Activated naive CD8-positive, alpha-beta T cell treated with anti-CD3 and anti-CD28 coated beads, Interleukin-2, amount 50 U/mL, for 16 hours (primary cell): ENCODE results near the gene QARS1.
A peak's percentile ranks its signal among the peaks of the same experiment; 100 is the strongest.

Experiments used
- DNase-seq: peaks from one replicate; pipeline ENCODE4 v3.0.0-alpha.2; 2020; ENCODE audit warnings: low read depth, low spot score

QARS1 gene

DNA sequence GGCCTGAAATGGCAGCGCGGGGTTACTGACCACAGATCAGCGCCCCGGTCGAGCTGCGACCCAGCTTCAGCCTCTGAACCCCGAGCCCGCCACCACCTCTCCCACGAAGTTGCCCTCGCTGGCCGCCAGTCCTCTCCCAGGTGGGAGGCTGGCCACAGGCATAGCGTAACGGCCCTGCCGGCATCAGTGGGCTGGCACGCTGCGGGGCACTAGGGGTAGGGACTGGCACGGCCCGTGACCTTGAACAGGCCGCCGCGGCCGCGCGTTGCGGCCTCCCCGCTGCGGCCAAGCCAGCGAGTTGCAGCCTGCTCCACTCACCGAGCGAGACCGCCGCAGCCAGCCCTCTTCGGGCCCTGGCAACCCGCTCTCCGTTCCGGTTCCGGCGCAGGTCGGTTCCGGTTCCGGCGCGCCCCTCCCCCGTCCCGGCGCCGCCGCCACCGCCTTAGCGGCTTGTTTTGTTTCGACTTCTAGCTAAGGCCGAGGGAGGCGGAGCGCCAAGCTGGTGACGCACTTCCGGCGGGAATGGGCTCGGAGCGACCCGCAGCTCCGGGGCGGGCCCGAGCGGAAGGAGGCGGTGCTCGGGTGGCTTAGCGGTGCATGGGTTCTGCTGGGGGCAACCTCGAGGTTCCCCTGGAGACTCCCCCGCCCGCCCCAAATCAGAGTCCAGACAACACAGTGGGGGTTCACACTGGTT is 16.0 kb upstream of the QARS1 start, which contains the start of gene USP19:
Gene USP19, minus strand, starts transcription at position 386 of the 694 bp plus-strand sequence. CDS start 1,678 bp downstream, outside the sequence.
- DNase-seq = peak; percentile 93

- DNase-seq = no peak
Observed at GRCh38 chr3:49120096-49120437, 15.5 kb upstream of the QARS1 start.

GRCh38 chr3:49119439-49119838 is 14.9 kb upstream of the QARS1 start:
- DNase-seq = no peak

GRCh38 chr3:49119036-49119435 is 14.5 kb upstream of the QARS1 start:
- DNase-seq = no peak

GRCh38 chr3:49112262-49112661 is 7.7 kb upstream of the QARS1 start:
- no peak for DNase-seq

DNA sequence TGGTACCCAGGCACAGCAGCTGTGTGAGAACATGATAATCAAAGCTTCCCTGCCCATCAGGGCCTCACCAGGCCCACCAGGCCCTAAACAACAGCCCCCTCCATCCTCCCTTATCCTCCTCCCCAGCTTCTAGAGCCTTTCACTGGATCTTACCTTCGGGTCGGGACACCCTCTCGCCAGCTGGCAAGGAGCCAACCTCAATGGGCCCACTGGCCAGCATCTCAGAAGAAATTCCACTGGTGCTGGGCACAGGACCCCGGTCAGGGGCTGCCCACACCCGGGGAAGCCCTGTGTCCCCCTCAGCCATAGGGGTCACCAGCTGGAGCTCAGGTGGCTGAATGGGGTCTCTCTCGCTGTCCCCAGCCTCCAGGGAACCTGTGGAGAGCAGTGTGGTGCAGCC is 6.8 kb upstream of the QARS1 start:
- no peak for DNase-seq

DNA sequence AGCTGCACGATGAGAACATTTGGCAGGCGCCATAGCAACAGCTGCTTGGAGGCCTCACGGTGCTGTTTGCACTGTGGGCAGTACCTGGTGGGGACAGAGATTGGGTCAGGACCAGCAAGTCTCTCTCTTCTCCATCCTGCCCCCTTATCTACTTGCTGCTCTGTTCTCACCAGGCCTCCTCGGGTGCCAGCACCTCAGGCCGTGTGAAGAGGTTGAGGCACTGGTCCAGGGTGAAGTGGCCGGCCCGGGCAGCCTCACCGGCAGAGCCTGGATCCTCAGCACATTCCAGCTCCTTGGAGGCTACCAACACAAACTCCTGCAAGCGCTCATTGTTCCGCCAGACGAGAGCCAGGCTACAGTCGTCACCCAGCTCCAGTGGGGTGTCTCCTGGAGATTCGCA is 6.2 kb upstream of the QARS1 start:
- no peak for DNase-seq

DNA sequence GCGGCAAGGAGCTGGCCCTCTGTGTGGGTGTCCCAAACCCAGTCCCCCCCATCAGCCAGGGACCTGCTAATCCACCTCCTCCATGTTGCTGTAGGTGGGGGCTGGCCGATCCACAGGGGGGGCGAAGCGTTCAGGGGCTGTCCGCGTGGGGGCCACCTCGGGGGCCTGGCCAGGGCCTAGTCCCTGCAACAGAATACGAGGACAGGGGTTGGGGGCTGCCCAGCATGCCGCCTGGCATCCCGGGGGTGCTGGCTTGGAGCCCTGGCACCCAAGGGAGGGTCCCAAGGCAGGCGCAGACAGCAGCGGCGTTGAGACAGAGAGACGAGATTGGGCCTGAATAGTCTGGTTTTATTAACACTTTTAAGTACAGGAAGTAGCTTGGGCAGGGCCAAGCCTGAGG is 3.8 kb upstream of the QARS1 start:
- no peak for DNase-seq

DNA sequence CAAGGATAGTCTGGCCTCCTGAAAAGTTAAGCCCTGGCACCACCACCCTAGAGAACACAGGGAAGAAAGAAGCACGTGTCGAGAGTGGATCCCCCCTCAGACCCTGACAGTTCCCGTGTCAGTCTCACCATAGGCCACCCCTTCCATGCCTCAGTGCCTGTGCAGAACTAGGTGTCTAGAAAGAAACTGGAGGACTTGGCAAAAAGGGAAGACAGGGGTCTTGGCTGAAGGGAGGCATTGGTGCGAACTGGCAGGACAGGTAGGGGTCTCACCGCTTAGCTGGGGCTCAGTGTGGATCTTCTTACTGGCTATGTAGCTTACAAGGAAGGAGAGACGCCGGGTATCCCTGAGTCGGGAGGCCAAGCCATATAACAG is 518 bp downstream of the QARS1 start:
- DNase-seq = no peak

- no peak for DNase-seq
Observed at GRCh38 chr3:49100046-49100615, 4.4 kb downstream of the QARS1 start.

- DNase-seq = no peak
Observed at GRCh38 chr3:49098910-49099630, 5.5 kb downstream of the QARS1 start.

DNA sequence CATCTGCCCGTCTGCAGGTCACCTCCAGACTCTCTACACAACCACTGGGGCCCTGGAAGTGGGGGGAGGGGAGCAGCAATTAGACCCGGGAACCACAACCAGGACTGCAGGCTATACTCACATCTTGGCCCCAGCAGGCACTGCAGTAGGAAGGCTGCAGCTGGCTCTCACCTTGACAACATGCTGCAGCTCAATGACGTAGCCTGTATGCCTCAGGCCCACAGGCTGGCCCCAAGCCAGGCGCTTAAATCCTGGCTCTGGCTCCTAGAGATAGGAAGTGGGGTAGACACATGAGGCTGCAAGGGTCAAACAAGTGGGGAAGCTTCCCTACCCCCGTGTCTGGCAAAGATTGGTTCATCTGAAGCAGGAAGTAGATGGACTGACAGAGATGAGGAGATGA is 6.1 kb downstream of the QARS1 start:
- no peak for DNase-seq

DNA sequence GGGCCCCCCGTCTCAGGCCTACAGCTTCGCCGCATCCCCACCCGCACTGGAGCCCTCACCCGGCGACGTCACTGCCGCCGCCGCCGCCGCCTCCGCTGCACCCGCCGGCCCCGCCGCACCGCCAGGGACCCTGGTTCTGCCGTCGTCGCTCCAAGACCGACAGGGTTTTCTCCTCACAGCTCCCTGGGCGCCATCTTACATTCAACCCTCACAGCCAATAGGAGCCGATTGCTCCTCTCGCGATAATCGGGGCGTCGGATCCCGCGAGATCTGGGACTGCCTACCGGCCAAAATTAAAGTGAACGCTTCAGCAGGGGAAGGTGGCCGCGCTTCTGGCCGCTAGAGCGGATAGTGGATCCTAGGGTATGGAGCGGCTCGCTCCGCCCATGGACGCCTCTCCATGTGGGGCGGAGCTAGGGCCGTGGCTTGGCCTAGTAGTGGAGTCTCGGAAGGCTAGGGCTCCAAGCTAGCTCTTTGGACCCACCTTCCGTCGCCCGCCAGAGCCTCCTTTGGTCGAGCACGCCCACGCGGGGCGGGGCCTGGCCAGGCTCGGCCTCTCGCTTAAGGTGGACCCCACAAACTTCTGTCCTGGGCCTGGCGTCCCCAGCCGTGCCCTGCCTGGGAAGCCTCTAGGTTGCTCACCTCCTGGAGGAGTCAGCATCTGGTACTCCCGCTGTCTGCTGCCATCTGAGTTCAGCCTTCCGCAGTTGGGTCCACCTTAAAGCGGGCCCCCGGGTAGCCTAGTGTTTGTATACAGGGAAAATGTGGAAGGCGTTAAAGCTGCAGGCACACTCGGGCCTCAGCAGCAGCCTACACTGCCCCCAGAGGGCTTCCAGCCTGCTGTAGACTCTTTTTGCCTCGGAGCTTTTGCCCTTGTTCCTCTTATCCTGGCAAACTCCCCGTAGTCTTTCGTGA is 10.4 kb downstream of the QARS1 start, which contains the start of gene QRICH1:
Gene QRICH1, minus strand, starts transcription at position 219 of the 915 bp plus-strand sequence. CDS start 17,054 bp downstream, outside the sequence.
- DNase-seq = peak; percentile 87

DNA sequence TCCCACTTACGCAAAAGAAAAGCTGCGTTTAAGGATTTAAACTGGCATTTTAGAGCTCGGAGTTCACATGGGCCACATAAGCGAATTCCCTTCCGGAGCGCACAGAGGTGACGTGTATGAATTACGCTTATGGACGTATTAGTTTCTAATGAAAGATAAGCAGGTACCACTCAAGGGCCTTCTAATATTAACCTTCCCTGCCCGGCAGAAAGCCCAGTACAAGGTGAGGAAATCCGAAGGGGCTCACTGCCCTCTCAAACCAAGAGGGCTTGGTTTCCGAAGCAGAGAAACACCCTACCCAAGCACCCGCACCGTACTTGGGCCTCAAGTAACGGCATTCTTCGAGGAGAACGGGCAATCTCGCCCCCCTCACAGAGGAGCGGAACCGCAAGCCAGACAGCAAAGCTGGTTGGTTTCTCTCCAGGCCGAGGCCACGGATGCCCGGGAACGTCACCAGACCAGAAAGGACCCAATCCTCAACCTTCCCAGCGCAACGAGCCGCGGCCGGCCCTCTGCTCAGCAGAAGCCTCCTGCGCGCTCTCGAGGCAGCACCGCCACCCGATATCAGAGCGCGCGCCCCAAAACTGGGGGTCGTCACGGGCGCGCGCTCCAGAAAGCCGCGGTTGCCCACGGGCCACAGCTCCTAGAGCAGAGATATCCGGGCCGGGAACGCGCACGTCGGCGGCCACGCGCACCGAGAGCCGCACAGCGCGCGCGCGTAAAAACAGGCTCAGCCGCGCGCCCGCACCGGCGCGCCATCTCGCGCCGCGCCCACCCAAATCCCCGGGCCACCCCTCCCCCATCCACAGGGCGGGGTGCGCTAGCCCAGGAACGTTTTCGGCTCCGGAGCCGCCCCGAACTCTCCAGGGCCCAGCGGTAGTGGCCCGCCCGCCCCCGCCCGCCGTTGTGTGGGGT is 11.4 kb downstream of the QARS1 start:
- peak; percentile 54 for DNase-seq

- DNase-seq = no peak
Observed at GRCh38 chr3:49081429-49081828, 23.1 kb downstream of the QARS1 start.

GRCh38 chr3:49079270-49079669 is 25.3 kb downstream of the QARS1 start:
- no peak for DNase-seq

GRCh38 chr3:49076646-49077045 is 27.9 kb downstream of the QARS1 start:
- no peak for DNase-seq

DNA sequence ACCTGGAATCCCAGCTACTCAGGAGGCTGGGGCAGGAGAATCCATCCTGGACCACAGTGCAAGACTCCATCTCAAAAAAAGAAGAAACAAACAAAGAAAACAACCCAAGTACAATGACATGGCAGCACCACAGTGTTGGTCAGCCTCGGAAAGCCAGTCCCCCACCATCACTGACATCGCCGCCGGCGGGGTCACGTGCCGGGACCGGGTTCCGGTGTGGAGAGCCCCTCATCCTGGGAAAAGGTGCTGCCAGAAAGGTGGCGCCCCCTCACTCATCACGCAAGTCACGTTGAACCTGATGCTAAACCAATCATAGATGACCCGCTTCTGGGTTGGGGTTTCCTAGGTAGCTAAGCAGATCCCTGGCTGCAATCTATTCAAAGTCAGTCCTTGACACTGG is 28.4 kb downstream of the QARS1 start:
- DNase-seq = no peak

DNA sequence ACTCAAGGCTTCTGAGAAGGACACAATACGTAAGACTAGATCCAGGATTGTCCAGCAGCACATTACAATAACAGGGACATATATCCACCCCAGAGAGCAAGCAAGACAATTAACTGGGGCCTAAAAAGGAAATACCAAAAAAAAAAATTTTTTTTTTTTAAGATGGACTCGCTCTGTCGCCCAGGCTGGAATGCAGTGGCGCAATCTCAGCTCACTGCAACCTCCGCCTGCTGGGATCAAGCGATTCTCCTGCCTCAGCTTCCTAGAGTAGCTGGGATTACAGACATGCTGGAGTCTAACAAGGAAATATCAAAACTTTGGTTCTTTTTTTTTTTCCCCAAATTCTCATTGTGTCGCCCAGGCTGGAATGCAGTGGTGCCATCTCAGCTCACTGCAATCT is 46.5 kb downstream of the QARS1 start:
- no peak for DNase-seq

GRCh38 chr3:49057268-49057667 is 47.3 kb downstream of the QARS1 start:
- DNase-seq = no peak

DNA sequence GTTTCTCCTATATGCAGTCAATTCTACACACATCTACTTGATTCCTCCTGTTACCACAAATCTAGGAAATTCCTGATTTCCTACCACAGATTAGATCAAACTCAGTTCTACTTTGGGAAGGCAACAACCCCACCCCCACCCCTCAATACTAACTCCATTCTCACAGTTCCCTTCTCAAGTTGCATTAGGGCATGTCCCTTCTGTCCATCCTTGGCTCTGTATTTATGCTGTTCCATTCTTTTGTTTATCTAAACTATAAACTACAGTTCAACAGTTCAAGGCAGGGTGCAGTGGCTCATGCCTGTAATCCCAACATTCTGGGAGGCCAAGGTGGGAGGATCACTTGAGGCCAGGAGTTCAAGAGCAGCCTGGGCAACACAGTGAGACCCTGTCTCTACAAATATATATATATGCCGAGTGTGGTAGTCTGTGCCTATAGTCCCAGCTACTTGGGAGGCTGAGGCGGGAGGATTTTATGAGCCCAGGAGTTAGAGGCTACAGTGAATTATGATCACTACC is 50.2 kb downstream of the QARS1 start:
- no peak for DNase-seq
